ENCODE measurements around the gene DIO1.

Gene DIO1

DNA sequence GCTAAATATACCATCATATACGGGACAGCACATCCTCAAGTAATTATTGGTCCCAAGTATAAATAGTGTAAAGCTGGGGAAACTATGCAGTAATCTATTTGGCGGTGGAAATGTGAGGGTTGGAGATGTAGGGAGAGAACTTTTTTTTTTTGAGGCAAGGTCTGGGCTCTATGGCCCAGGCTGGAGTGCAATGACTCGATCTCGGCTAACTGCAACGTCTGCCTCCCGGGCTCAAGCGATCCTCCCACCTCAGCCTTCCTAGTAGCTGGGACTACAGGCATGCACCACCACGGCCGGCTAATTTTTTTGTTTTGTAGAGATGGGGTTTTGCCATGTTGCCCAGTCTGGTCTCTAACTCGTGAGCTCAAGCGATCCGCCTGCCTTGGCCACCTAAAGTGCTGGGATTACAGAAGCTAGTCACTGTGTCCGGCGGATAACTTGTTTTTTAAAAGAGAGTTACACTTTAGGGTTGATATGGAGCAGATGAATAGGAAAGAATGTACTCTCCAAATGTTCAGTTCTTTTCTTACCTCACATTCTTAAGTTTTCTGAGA, 49.6 kb downstream of the DIO1 start:
- no peak for DNase-seq

DNA sequence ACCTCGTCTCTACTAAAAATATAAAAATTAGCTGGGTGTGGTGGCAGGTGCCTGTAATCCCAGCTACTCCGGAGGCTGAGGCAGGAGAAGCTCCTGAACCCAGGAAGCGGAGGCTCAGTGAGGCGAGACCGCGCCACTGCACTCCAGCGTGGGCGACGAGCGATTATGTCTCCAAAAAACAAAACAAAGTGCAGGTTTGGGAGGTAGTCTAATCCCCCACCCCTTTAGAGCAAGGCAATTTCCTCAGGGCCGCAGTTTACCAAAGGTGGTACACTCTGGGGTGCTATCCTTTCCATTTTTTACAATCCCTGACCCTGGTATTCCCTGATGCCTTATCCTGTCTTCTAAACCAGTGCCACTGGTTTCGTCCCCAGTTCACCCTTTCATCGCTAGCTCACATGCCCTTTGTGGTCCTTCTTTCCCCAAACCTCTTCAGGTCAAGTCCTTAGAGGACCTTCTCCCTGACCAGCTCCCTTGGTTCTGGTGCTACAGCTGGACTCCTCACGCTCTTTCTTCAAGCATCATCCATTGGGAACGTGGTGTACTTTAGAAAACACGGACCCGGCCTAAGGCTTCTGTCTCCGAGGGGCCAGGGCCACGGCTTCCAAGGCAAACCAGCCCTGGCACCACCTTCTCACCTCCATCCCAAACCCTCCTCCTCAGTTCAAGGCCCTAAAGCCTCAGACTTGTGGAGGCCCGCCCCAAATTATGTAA, 50.6 kb downstream of the DIO1 start:
- DNase-seq = no peak

DNA sequence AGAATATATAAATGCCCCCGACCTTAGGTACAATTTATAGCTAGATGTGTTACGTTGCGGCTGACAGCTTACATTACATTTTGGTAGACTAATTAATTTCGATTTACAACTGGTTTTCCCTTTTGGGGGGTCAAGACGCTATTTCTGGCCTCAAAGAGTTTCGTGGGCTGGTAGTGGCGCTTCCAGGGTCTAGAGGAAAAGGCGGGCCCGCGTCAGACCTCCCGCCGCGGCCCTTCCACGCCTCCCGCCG, 51.1 kb downstream of the DIO1 start:
- DNase-seq = no peak

DNA sequence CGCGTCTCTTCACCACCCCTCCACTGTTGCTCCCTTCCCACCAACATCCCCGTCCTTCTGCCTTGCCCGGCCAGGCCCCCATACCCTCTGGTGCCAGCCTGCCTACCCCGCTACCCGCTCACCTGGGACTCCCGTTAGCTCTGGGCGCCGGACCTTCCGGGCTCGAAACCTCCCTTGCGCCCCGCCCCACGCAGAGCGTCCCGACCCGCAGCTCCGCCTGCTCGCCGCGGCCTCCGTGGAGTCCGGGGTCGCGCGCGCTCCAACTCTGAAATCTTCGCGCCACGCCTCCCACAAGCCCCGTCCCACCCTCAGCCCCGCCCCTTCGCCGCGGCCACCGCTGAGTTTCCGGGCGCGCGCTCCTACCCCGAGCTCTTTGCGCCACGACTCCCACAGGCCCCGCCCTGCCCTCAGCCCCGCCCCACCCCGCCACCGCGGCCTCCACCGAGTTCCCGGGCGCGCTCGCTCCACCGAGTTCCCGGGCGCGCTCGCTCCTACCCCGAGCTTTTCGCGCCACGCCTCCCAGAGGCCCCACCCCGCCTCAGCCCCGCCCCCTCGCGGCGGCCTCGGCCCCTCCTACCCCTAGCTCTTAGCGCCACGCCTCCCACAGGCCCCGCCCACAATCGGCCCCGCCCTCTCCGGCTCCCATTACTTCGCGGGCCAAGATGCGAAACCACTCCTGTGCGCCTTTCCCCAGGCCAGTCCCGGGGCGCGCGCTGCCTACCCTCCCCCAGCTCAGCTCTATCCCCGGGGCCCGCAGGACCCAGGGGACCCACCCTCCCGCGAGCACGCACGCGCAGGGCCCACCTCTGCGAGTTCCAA, 51.7 kb downstream of the DIO1 start, which contains the start of gene IFT25:
Gene IFT25, minus strand, starts transcription at position 267 of the 819 bp plus-strand sequence. CDS start 5,617 bp downstream, outside the sequence.
- DNase-seq = peak; percentile 94

DNA sequence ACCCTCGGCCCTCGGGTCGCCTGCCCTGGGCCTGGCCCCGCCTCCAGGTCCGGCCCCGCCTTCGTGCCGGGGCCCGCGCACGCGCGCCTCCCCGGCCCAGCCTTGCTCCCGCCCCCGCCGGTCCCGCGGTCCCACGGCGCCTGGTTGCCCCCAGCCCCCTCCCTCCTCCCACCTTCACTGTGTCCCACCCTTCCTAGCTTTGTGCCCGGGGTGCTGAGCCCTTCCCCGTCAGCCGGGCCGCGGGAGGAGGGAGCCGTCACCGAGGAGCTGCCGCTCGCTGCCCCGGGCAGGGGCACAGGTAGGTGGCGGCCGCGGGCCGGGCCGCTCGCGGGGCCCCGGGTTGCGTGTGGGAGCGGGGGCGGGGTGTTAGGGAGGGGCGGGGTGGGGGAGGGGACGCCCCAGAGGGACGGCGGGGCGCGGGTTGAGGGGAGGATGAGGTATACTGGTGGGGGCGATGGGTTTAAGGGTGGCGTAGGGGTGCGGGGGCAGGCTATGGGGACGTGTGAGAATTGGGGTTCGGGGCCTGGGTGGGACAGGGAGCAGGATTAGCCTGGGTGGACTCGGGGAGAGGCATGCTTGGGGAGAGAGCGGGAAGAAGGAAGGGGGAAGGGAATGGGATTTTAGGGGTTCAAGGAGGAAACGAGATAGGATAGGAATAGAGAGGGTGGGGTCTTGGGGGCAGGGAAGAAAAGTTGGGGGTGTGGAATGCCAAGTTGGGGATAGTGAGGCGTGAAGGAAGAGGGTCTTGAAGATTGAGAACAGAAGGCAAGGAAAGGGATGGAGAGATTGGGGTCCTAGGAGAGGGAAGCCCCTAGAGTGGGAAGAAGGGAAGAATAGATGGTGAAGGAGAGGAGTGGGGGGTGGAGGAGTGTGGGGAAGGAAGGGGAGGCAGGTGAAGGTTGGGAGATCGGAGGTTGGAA, 52.5 kb downstream of the DIO1 start, which contains the start of gene LRRC42:
Gene LRRC42, plus strand, starts transcription at position 99 of the 920 bp plus-strand sequence. CDS start 5,650 bp downstream, outside the sequence.
- no peak for DNase-seq

DNA sequence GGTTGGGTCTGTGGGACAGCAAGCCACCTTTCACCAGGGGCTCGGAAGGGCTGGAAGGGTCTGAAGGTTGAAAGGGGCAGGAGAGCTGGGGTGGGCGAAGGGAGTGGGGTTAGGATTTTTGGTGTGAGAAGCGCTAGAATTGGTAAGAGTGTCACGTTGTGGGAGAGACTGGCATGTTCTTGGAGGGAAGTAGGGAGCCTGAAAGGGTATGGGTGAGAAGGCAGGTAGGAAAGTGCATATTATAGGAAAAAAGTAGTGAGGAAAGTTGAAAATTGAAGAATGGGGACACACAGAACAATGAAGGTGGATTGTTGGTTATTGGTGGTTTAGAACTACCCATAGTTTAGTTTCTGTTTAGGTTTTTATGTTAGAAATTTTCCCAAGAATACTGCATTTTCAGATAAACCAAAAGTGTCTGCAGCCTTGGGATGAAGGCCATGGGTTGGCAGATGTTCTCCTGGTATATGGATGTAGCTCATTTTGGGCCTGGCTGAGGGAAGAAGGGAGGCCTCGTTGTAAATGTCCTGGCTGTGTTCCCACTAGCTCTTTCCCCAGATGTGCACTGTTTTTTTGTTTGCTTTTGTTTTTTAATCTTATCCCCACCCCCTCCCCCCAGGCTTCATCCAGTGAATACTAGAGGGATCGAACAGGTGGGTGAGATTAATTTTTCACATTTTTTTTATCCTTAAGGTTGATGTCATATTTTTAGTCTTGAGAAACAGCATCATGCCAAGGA, 53.4 kb downstream of the DIO1 start:
- no peak for DNase-seq

DNA sequence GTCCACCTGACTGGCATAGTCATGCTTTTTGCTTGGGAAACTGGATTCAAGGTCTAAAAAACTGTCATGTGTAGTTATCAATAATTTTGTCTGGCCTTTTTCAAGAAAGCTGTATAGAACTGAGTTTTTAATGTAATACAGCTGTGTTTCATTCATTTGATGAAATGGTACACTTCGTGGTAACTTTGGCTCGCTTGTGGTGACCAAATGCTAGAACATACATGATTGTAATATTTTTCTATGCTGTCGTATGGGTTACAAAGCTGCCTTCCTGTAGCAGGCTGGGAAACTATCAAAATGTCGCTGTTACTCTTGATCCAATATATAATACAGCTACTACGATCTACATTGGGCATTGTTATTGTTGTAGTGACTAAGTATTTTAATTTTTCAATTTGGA, 54.3 kb downstream of the DIO1 start:
- no peak for DNase-seq

DNA sequence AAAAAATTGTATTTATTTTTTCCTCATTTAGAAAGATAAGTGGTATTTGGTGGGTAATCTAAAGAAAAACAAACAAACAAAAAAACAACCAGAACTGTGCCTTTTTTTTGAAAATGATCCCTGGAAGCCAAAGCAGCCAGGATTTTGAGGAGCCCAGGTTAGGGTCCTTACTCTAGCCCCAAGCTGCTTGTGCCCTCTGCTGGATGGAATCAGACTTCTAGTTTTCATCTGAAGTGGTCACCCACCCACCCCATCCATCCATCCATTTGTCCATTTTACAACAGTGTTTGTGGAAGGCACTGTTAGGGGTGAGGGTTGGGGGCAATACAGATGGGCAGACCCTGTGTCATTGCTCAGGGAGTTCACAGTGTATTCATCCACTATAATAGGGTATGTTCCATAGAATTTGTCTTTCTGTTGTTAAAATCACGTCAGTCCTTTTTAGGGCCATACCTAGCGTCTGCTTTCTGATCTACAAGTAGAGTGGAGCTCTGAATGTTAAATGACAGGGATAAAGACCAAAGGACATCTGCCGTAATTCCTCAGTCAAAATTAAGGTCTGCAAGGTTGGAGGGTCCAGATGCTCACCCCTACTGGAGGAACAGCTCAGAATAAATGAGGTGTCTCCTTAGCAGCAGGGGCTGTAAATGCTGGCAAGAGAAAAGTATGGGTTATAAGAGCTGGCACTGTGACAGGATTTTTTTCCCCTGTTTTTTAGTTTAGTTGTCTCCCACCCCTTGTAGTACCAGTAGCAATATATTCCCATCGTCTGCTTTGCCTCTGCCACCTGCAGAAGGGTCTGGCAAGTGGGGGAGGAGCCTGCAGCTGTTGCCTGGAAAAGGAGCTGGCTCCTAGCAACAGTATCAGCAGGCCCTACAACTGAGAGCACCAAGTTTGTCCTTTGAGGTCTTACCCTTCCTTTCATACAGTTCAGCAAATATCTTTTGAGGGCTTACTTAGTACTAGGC, 55.3 kb downstream of the DIO1 start:
- DNase-seq = peak; percentile 53

DNA sequence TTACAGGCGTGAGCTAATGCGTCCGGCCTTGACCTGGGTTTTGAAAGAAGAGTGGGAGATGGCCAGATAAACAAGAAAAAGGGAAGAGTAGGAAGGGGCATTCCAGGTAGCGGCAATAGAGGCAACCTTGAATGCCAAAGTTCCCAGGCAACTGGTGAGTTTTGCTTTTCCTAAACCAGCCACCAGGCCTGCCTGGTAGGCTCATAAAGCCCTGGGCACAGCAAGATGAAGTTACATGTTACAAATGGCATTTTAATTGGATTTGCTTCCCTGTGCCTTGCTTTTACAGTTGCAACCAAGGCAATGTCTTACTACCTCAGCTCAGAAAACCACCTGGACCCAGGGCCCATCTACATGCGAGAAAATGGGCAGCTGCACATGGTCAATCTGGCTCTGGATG, 57.7 kb downstream of the DIO1 start:
- DNase-seq = no peak

DNA sequence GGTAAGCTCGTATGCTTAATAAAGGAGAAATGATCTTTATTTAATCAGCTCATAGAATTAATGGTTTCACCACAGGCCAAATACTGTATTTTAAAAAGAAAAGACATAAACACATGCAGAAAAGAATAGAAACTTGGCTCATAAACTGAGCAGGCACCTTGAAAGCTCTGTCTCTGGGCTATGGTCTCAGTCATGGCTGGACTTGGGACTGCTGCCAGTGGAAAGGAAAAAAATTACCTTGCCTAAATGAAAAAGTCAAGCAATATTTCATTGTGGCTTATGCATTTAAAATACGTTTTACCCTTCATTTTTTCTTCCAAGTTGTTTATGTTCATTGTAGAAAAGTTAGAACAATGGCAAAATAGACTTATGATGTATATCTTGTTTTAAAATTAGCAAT, 60.1 kb downstream of the DIO1 start:
- no peak for DNase-seq

DNA sequence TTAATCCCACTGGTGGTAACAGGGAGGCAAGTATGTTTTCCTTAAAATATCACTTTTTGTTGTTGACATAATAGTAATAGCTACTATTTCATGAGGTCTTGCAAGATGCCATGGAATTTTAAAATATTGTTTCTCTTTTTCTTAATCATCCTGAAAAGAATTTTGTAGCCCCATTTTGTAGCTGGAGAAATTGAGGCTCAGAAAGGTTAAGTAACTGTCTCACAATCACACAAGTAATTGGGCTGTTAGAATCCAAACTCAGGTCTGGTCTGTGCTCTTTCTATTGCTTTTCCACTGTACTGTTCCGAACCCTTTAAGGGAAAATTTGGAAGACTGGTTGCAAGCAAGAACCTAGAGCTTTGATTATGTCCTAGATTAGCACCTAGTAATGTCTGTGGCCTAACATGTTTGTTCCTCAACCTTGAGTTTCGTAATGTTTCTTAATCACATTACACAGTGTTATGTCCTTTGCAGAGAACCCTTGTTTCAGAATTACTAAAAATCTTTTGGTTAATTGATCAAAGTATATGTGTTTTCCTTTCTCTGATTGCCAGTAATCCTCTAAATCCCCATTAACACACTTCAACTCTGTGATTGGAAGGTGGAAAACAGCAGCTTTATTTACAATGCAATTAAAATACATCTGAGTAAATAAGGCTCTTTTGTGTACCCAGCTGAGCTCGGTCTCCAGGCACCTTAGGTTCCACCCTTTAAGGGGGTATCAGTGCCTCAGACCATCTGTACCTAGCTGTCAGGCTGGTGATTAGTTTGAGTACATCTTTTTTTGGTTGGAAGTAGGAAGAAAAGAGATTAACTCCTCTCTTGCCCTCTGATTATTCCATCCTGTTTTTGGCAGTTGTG, 62.6 kb downstream of the DIO1 start:
- peak; percentile 98 for DNase-seq

DNA sequence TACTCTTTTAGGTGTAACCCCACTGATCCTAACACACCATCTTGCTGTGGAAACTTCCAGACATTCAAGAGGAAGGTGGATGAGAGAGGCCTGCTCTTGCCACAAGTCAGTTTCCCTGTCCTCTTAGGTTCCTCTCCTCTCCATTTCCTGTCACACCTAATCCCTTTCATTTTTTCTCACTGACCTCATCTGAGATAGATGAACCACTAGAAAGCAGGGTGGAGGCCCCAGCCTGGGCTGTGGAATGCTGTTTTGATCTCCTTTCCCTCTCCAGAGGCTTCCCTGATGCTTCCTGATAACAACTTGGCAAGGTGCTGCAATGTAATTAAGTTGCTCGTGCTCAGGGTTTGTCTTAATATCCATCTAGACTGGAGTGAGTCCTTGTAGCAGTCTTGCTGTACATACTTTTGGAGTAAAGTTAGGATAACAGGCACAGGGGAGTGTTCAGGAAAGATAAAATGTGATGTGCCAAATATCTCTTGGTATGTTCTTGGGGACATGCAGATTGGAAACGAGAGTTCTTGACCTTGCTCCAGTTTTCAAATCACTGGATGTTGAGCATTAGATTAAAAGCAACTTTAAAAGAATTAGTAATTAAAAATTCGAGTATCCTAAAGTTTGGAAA, 63.3 kb downstream of the DIO1 start:
- peak; percentile 95 for DNase-seq

DNA sequence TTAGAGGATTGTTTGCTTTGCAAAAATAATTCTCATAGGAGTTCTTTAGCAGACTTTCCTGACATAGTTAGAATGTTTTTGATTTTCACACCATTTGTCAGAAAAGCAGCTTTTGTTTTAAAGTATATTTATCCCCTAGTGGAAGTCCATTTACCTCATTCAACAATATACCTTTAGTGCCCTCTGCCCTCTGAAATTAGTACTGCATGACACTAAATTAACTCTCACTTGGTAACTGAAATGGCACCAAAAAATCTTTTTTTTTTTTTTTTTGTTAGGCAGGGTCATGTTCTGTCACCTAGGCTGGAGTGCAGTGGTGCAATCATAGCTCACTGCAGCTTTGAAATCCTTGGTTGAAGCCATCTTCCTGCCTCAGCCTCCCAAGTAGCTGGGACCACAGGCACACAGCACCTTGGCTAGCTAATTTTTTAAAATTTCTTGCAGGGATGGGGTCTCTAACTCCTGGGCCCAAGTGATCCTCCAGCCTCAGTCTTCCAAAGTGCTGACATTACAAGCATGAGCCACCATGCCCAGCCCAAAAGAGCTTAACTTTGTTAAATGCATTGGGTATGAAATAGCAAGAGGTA, 65.8 kb downstream of the DIO1 start:
- DNase-seq = peak; percentile 68
